NCI-H1105 (cell line): Measurements from ENCODE around the gene NFKB2.

Experiments
- DNase-seq: peaks from one replicate; lab custom pipeline; 2025; lab: John Stamatoyannopoulos, UW

Gene NFKB2

GRCh38 chr10:102422545-102423129 lies 27.1 kb downstream of the NFKB2 start:
- DNase-seq: peak; percentile 23

GRCh38 chr10:102423372-102423968 lies 28.0 kb downstream of the NFKB2 start:
- DNase-seq: no peak

GRCh38 chr10:102424145-102424544 lies 28.6 kb downstream of the NFKB2 start:
- DNase-seq: no peak

GRCh38 chr10:102424916-102425315 lies 29.4 kb downstream of the NFKB2 start:
- no peak for DNase-seq

GRCh38 chr10:102425444-102425843 lies 29.9 kb downstream of the NFKB2 start:
- DNase-seq: no peak

GRCh38 chr10:102426803-102427287 lies 31.3 kb downstream of the NFKB2 start:
- DNase-seq: no peak

GRCh38 chr10:102429468-102429867 lies 34.0 kb downstream of the NFKB2 start:
- no peak for DNase-seq

GRCh38 chr10:102431452-102432124 lies 36.1 kb downstream of the NFKB2 start:
- no peak for DNase-seq

GRCh38 chr10:102432162-102432950 lies 36.9 kb downstream of the NFKB2 start, which contains the start of gene CUEDC2:
Gene CUEDC2 (minus strand): TSS chr10:102432574. CDS start chr10:102425188, 7,386 bp downstream.
- peak; percentile 70 for DNase-seq

- DNase-seq: no peak
Measured at GRCh38 chr10:102433619-102434046, 38.1 kb downstream of the NFKB2 start.

GRCh38 chr10:102434394-102435132 lies 39.1 kb downstream of the NFKB2 start:
- no peak for DNase-seq

- DNase-seq: no peak
Measured at GRCh38 chr10:102435133-102435497, 39.6 kb downstream of the NFKB2 start.

- no peak for DNase-seq
Measured at GRCh38 chr10:102435529-102436233, 40.2 kb downstream of the NFKB2 start.

GRCh38 chr10:102436312-102436711 lies 40.8 kb downstream of the NFKB2 start:
- no peak for DNase-seq

- no peak for DNase-seq
Measured at GRCh38 chr10:102437515-102437914, 42.0 kb downstream of the NFKB2 start.

- no peak for DNase-seq
Measured at GRCh38 chr10:102438374-102438773, 42.9 kb downstream of the NFKB2 start.

- no peak for DNase-seq
Measured at GRCh38 chr10:102444851-102445250, 49.3 kb downstream of the NFKB2 start.

GRCh38 chr10:102449321-102450123 lies 54.0 kb downstream of the NFKB2 start:
- peak; percentile 76 for DNase-seq

- no peak for DNase-seq
Measured at GRCh38 chr10:102450124-102450373, 54.5 kb downstream of the NFKB2 start.

GRCh38 chr10:102450374-102451104 lies 55.0 kb downstream of the NFKB2 start:
- peak; percentile 67 for DNase-seq
